Cardiac fibroblast (primary cell): ENCODE results near the gene ZPBP2.
A peak's percentile ranks its signal among the peaks of the same experiment; 100 is the strongest.

Source experiments
- DNase-seq, 2 donors: peaks; one replicate each; pipeline versions ENCODE4 v3.0.0 to v3.0.0-alpha.2; 2010; ENCODE audit warnings: low read depth in 2 of 2
- H3K4me3 ChIP-seq, 2 donors: replicated peaks in 1 of 2; 1 replicate in 1 of 2; 2 replicates in 1 of 2; pipeline ENCODE4 v1.5.1; 2011; ENCODE audit warnings: low read depth in 2 of 2, low read length in 2 of 2, mild to moderate bottlenecking in 2 of 2, moderate library complexity in 1 of 2
- CTCF ChIP-seq: IDR thresholded peaks from one replicate; pipeline ENCODE4 v1.5.1; 2011; ENCODE audit warnings: low read depth, mild to moderate bottlenecking, low read length, inconsistent platforms

ZPBP2 gene

DNA sequence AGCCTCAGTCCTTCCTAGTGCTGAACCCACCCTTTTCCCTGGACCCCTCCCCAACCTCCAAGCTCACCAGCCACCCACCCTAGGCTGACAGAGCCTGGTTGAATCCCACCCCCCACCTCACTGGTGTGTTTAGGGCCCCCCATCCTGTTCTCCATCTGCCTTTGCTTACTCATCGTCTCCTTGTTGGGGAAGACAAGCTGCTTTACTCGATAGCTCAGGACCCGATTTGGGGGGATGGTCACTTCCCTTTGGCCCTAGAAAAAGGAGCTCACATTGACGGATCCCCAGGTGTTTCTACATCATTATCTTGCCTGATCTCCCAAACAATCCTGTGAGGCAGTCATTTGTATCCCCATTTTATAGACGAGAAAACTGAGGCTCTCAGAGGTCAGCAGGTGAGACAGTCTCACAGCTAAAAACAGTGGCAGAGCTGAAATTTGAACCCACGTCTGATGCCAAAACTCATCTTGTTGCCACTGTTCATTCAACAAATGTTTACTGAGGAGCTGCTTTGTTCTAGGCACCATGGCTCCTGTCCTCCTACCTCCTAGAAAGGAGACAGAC, 40.9 kb downstream of the ZPBP2 start:
- no peak for DNase-seq
- no peak for TF ChIP-seq CTCF
- H3K4me3 ChIP-seq: no peak overlapping the region

DNA sequence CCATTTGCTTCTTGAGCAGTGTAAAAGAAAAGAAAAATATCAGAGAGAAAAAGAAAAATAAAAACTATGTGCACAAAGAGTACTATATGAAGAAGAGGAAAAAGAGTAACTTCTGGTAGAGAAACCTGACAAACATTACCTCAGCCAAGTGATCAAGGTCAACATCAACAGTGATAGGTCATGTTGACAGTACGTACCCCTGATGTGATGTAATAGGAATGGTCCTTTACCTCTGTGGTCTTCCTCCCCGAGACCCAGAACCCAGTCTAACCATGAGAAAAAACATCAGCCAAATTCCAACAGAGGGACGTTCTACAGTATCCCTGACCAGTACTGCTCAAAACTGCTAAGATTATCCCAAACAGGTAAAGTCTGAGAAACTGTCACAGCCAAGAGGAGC, 46.0 kb downstream of the ZPBP2 start:
- TF ChIP-seq CTCF: no peak
- no peak overlapping the region for H3K4me3 ChIP-seq
- DNase-seq: no peak

DNA sequence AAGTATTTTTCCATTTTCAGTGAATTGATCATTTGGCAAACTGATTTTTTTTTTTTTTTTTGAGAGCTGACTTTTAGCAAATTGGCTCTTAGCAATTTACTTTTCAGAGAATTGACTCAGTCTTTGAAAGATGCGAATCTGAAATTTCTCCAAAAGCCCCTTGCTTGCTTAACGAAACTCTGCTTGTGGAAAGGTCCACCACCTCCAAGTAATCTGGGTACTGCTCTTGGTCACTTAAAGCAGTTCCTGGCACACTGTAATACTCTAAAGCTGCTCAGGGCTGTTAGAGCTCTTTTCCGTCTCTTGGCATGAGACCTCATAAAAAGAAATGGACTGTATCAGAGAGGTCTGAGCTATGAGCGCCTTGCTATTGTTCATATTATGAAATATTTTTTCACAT, 47.6 kb downstream of the ZPBP2 start:
- TF ChIP-seq CTCF: no peak
- H3K4me3 ChIP-seq: no peak overlapping the region
- no peak for DNase-seq

GRCh38 chr17:39916918-39917317, 48.9 kb downstream of the ZPBP2 start:
- no peak overlapping the region for H3K4me3 ChIP-seq
- peak; percentile 13 to 18 for DNase-seq
- TF ChIP-seq CTCF: peak; percentile 6

GRCh38 chr17:39919087-39919683, 51.2 kb downstream of the ZPBP2 start:
- H3K4me3 ChIP-seq: no peak overlapping the region
- no peak for DNase-seq
- no peak for TF ChIP-seq CTCF

DNA sequence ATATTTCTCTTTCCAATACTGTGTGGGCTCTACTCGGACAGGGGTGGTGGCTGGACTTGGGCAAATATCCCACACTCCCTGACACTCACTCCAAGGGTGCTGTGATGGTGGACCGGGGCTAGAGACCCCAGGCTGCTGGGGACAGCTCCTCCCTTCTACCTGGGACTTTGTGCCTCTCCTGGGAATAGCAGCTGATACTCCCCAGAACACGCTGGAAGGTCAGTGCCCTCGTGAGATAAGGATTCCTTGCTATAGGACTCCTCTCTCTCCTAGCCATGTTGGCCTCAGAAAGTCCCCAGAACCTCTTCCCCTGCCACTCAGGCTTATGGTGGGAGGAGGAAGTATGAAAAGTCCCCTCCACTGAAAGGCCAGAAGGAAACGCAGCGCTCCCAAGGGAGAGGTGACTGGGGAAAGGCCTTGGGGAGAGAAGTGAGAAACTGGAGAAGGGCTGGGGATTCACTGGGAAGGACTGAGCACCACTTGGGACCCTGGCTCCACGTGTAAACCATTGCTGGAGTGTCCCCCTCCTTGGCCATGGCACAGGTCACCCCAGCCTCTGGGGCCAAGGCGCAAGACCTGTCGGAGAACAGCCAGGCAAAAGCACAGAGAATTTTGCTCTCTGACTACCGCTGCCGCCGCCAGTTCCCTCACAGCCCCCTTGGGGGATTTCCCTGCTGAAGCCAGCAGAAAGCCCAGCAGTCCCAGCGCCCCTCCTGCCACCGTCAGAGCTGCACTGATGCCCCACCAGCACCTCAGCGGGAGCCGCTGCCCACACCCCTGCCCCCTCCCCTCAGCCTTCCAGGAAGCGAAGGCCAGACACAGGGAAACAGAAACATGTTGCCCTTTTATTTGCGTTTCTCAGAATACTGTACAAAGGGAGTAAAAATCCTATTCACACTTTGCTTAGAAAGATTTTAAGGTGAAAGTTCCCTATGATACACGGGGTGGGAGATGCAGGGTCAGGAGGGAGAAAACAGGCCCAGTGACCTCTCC, 52.5 kb downstream of the ZPBP2 start:
- no peak for DNase-seq
- no peak overlapping the region for H3K4me3 ChIP-seq
- TF ChIP-seq CTCF: no peak
